OCI-LY1 (cell line): ENCODE measurements around the gene GJB6.

Source experiments
- CTCF ChIP-seq: fragments of 200-600 bp; sonication (generic), shearing (Covaris generic); IDR thresholded peaks from 2 replicates; pipeline ENCODE4 v1.5.1; 2017; ENCODE audit warnings: mild to moderate bottlenecking, antibody characterized with exemption, low read length, moderate library complexity, mixed read lengths
- EZH2 ChIP-seq: fragments of 200-600 bp; sonication (generic), shearing (Covaris generic); IDR thresholded peaks from 2 replicates; pipeline ENCODE4 v1.8.0; 2017; ENCODE audit warnings: borderline replicate concordance, mixed run types, mild to moderate bottlenecking, antibody characterized with exemption, low read length, moderate library complexity, mixed read lengths

GRCh38 chr13:20227288-20227687 lies 4.8 kb downstream of the GJB6 start:
- TF ChIP-seq CTCF (no peak), EZH2 (no peak)
